Measurements from ENCODE around the gene N4BP2L1.
A peak's percentile ranks its signal among the peaks of the same experiment; 100 is the strongest.

Gene N4BP2L1

GRCh38 chr13:32430018-32430747, 2.3 kb upstream of the N4BP2L1 start:
- no peak for DNase-seq

GRCh38 chr13:32429433-32429909, 1.5 kb upstream of the N4BP2L1 start:
- DNase-seq, result no peak

GRCh38 chr13:32428581-32429432, 877 bp upstream of the N4BP2L1 start:
- DNase-seq, result no peak

- peak; percentile 80 for DNase-seq
Observed at GRCh38 chr13:32426990-32427851, 709 bp downstream of the N4BP2L1 start.

- DNase-seq, result peak; percentile 64
Observed at GRCh38 chr13:32426191-32426989, 1.5 kb downstream of the N4BP2L1 start.

- no peak for DNase-seq
Observed at GRCh38 chr13:32425158-32425557, 2.8 kb downstream of the N4BP2L1 start.

- no peak for DNase-seq
Observed at GRCh38 chr13:32423592-32423991, 4.3 kb downstream of the N4BP2L1 start.

GRCh38 chr13:32419862-32420261, 8.1 kb downstream of the N4BP2L1 start:
- DNase-seq, result no peak

- DNase-seq, result no peak
Observed at GRCh38 chr13:32417995-32418394, 9.9 kb downstream of the N4BP2L1 start.

- DNase-seq, result no peak
Observed at GRCh38 chr13:32415019-32415418, 12.9 kb downstream of the N4BP2L1 start.

GRCh38 chr13:32414580-32414979, 13.3 kb downstream of the N4BP2L1 start:
- DNase-seq, result no peak

- DNase-seq, result no peak
Observed at GRCh38 chr13:32413284-32413683, 14.6 kb downstream of the N4BP2L1 start.

GRCh38 chr13:32409561-32410421, 18.1 kb downstream of the N4BP2L1 start:
- no peak for DNase-seq

- DNase-seq, result no peak
Observed at GRCh38 chr13:32409001-32409313, 19.0 kb downstream of the N4BP2L1 start.

GRCh38 chr13:32408296-32409000, 19.5 kb downstream of the N4BP2L1 start:
- DNase-seq, result no peak

- DNase-seq, result no peak
Observed at GRCh38 chr13:32407854-32408253, 20.1 kb downstream of the N4BP2L1 start.

- DNase-seq, result no peak
Observed at GRCh38 chr13:32403108-32403507, 24.8 kb downstream of the N4BP2L1 start.

- DNase-seq, result no peak
Observed at GRCh38 chr13:32391101-32391619, 36.8 kb downstream of the N4BP2L1 start.

- DNase-seq, result no peak
Observed at GRCh38 chr13:32390484-32390883, 37.4 kb downstream of the N4BP2L1 start.

- DNase-seq, result no peak
Observed at GRCh38 chr13:32390048-32390447, 37.9 kb downstream of the N4BP2L1 start.

All from activated CD8-positive, alpha-beta memory T cell treated with anti-CD3 and anti-CD28 coated beads, Interleukin-2, amount 50 U/mL, for 48 hours (primary cell).